Kasumi-1 (cell line): Measurements from ENCODE around the gene SBDS.
"Not testable (repeated sequence)": the region's sequence is repeated elsewhere in the genome, so short reads cannot be mapped to it uniquely, and the experiment has no call there.

Experiments used
- DNase-seq, 2 experiments: peaks; one replicate each; lab custom pipeline; 2025; lab: John Stamatoyannopoulos, UW

SBDS gene

GRCh38 chr7:66994691-66995049, 716 bp downstream of the SBDS start:
- peak; percentile 74 to 75 for DNase-seq

- not testable (repeated sequence) for DNase-seq
Measured at GRCh38 chr7:66994051-66994450, 1.3 kb downstream of the SBDS start.

GRCh38 chr7:66989552-66989951, 5.8 kb downstream of the SBDS start:
- not testable (repeated sequence) for DNase-seq

GRCh38 chr7:66980336-66980735, 15.1 kb downstream of the SBDS start:
- DNase-seq = not testable (repeated sequence)

GRCh38 chr7:66979013-66979412, 16.4 kb downstream of the SBDS start:
- DNase-seq = not testable (repeated sequence)

- not testable (repeated sequence) for DNase-seq
Measured at GRCh38 chr7:66978312-66978711, 17.1 kb downstream of the SBDS start.

GRCh38 chr7:66974986-66975590, 20.3 kb downstream of the SBDS start:
- no peak for DNase-seq

GRCh38 chr7:66970310-66970709, 25.1 kb downstream of the SBDS start:
- DNase-seq = no peak

GRCh38 chr7:66969001-66969400, 26.4 kb downstream of the SBDS start:
- DNase-seq = not testable (repeated sequence)

- DNase-seq = no peak
Measured at GRCh38 chr7:66967029-66967428, 28.4 kb downstream of the SBDS start.

- no peak for DNase-seq
Measured at GRCh38 chr7:66964411-66964810, 31.0 kb downstream of the SBDS start.

GRCh38 chr7:66961096-66961495, 34.3 kb downstream of the SBDS start:
- no peak for DNase-seq

GRCh38 chr7:66960192-66960591, 35.2 kb downstream of the SBDS start:
- no peak for DNase-seq

- no peak for DNase-seq
Measured at GRCh38 chr7:66958538-66959350, 36.6 kb downstream of the SBDS start.

GRCh38 chr7:66957595-66958290, 37.6 kb downstream of the SBDS start:
- DNase-seq = no peak

GRCh38 chr7:66953044-66953427, 42.4 kb downstream of the SBDS start:
- no peak for DNase-seq

GRCh38 chr7:66952343-66953043, 42.9 kb downstream of the SBDS start:
- DNase-seq = no peak

GRCh38 chr7:66950763-66951162, 44.6 kb downstream of the SBDS start:
- DNase-seq = no peak

- DNase-seq = no peak
Measured at GRCh38 chr7:66950311-66950710, 45.1 kb downstream of the SBDS start.

- no peak for DNase-seq
Measured at GRCh38 chr7:66948480-66949109, 46.8 kb downstream of the SBDS start.

GRCh38 chr7:66946545-66946944, 48.8 kb downstream of the SBDS start:
- DNase-seq = no peak

- no peak for DNase-seq
Measured at GRCh38 chr7:66939325-66939724, 56.1 kb downstream of the SBDS start.
